Measurements from ENCODE around the gene PNMA6F.
"Not testable (repeated sequence)": the region's sequence is repeated elsewhere in the genome, so short reads cannot be mapped to it uniquely, and the experiment has no call there.

Gene PNMA6F

GRCh38 chrX:153334654-153335295, 13.2 kb upstream of the PNMA6F start:
- DNase-seq = no peak

GRCh38 chrX:153333821-153334653, 12.5 kb upstream of the PNMA6F start, which contains the start of gene ZNF275:
TSS of gene ZNF275 (plus strand) at chrX:153334153. CDS start at chrX:153336680, 2,527 bp downstream.
- DNase-seq = peak; percentile 77

GRCh38 chrX:153333266-153333665, 11.7 kb upstream of the PNMA6F start:
- DNase-seq = no peak

GRCh38 chrX:153327561-153327960, 6.0 kb upstream of the PNMA6F start:
- DNase-seq = no peak

GRCh38 chrX:153320555-153321184, 897 bp downstream of the PNMA6F start:
- no peak for DNase-seq

GRCh38 chrX:153320047-153320443, 1.5 kb downstream of the PNMA6F start:
- not testable (repeated sequence) for DNase-seq

- no peak for DNase-seq
These were observed 2.1 kb downstream of the PNMA6F start for GRCh38 chrX:153319295-153320046.

GRCh38 chrX:153318811-153319210, 2.8 kb downstream of the PNMA6F start:
- DNase-seq = no peak

GRCh38 chrX:153317996-153318722, 3.4 kb downstream of the PNMA6F start:
- no peak for DNase-seq

- DNase-seq = no peak
These were observed 4.3 kb downstream of the PNMA6F start for GRCh38 chrX:153317306-153317705.

- DNase-seq = no peak
These were observed 8.7 kb downstream of the PNMA6F start for GRCh38 chrX:153312842-153313241.

- no peak for DNase-seq
These were observed 9.5 kb downstream of the PNMA6F start for GRCh38 chrX:153312041-153312440.

GRCh38 chrX:153310901-153311300, 10.7 kb downstream of the PNMA6F start:
- DNase-seq = no peak

GRCh38 chrX:153307276-153308178, 14.0 kb downstream of the PNMA6F start:
- no peak for DNase-seq

- DNase-seq = no peak
These were observed 14.9 kb downstream of the PNMA6F start for GRCh38 chrX:153306527-153307115.

- DNase-seq = no peak
These were observed 15.6 kb downstream of the PNMA6F start for GRCh38 chrX:153305972-153306371.

- no peak for DNase-seq
These were observed 16.4 kb downstream of the PNMA6F start for GRCh38 chrX:153304988-153305736.

GRCh38 chrX:153303276-153304262, 18.0 kb downstream of the PNMA6F start:
- DNase-seq = no peak

- no peak for DNase-seq
These were observed 18.8 kb downstream of the PNMA6F start for GRCh38 chrX:153302796-153303195.

Data from midbrain (tissue), 1 donor.